GM12892 (cell line): Measurements from ENCODE around the gene MCM10.
"Not testable (repeated sequence)": the region's sequence is repeated elsewhere in the genome, so short reads cannot be mapped to it uniquely, and the experiment has no call there.

Experiments used
- POLR2A ChIP-seq: IDR thresholded peaks from 2 replicates; pipeline ENCODE4 v1.6.1; 2011; ENCODE audit warnings: low read depth, low read length, control low read depth
- POLR2AphosphoS5 ChIP-seq: IDR thresholded peaks from 2 replicates; pipeline ENCODE4 v1.6.1; 2011; ENCODE audit warnings: low read depth, low read length, control low read depth
- TAF1 ChIP-seq: IDR thresholded peaks from 2 replicates; pipeline ENCODE4 v1.6.1; 2011; ENCODE audit warnings: low read depth, mild to moderate bottlenecking, control low read depth, low read length, borderline replicate concordance

GRCh38 chr10:13242260-13242659 lies 80.9 kb downstream of the MCM10 start:
- not testable (repeated sequence) for TF ChIP-seq POLR2A, POLR2AphosphoS5, TAF1
